ENCODE measurements around the gene CCNG1. TPM values are rescaled to one million over a fixed set of nuclear protein-coding genes. Genes with fewer than 3 reads are reported as not detected.
"Not testable (repeated sequence)": the region's sequence is repeated elsewhere in the genome, so short reads cannot be mapped to it uniquely, and the experiment has no call there.

Gene CCNG1
- polyA plus RNA-seq, 2 of the 4 experiments (the other 2 are of a cell fraction), result 76.5 to 80.8 TPM

DNA sequence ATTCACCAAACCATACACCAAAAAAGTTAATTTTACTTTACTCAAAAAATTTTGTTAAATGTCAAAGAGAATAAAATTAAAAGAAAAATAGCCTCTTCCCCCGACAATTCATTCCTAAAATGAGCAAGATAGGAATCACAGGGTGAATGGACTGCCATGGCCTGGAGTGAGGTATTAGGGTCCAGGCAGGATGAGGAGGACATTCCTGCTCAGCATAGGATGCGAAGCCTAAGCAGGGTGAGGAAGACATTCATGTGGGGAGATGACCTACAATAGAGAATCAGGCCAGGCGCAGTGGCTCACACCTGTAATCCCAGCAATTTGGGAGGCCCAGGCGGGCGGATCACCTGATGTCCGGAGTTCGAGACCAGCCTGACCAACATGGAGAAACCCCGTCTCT lies 14.1 kb downstream of the CCNG1 start:
- no peaks in the 10 kb centered on the region for H3K4me1 ChIP-seq
- DNase-seq (ENCODE audit: low read depth in 1 of 2, low spot score in 1 of 2) (no peak), ATAC-seq (peak in 1 of 2 experiments; percentile 27; a peak in 1 of 6 replicates), FAIRE-seq (no peak)
- no peaks in the 10 kb centered on the region for H3K9me3 ChIP-seq
- no peak overlapping the region for H3K4me2 ChIP-seq
- ChIA-PET CTCF (interaction anchor here (1.7 kb wide), 1 partner anchor 43 kb away, joined by 3 read pairs; no protein-coding TSS in a partner anchor), POLR2A (interaction anchor here (3.3 kb wide), 1 partner anchor 8 kb away, joined by 17 read pairs; the partner anchor contains the start of genes HMMR and NUDCD2)
- H3K27ac ChIP-seq, result no peak overlapping the region
- TF ChIP-seq, protein P1, sequence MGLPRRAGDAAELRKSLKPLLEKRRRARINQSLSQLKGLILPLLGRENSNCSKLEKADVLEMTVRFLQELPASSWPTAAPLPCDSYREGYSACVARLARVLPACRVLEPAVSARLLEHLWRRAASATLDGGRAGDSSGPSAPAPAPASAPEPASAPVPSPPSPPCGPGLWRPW (IDR thresholded peaks at IDR 0.05), result no peak
- no peak for TF ChIP-seq SREBF2 (IDR thresholded peaks at IDR 0.05)
- TF ChIP-seq CBX8 (IDR thresholded peaks at IDR 0.05), result no peak
- TF ChIP-seq, protein P2, sequence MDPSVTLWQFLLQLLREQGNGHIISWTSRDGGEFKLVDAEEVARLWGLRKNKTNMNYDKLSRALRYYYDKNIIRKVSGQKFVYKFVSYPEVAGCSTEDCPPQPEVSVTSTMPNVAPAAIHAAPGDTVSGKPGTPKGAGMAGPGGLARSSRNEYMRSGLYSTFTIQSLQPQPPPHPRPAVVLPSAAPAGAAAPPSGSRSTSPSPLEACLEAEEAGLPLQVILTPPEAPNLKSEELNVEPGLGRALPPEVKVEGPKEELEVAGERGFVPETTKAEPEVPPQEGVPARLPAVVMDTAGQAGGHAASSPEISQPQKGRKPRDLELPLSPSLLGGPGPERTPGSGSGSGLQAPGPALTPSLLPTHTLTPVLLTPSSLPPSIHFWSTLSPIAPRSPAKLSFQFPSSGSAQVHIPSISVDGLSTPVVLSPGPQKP (IDR thresholded peaks at IDR 0.05; ENCODE audit: low read depth, low read length), result no peak
- TF ChIP-seq RFX5 (IDR thresholded peaks at IDR 0.05), result no peak
- no peak for TF ChIP-seq EHF (CRISPR knock-in tag; IDR thresholded peaks at IDR 0.05)
- TF ChIP-seq, protein P3, sequence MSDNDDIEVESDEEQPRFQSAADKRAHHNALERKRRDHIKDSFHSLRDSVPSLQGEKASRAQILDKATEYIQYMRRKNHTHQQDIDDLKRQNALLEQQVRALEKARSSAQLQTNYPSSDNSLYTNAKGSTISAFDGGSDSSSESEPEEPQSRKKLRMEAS (IDR thresholded peaks at IDR 0.05), result no peak
- no peak for TF ChIP-seq PHF8 (IDR thresholded peaks at IDR 0.05; ENCODE audit: borderline replicate concordance, low read depth)
- no peak for TF ChIP-seq TFCP2L1 (CRISPR knock-in tag; IDR thresholded peaks at IDR 0.05)
- WGBS (ENCODE audit: missing lambda C conversion rate), result 93% methylated on average over 8 of the region's 8 CpGs
- H3K4me3 ChIP-seq, result no peak overlapping the region

DNA sequence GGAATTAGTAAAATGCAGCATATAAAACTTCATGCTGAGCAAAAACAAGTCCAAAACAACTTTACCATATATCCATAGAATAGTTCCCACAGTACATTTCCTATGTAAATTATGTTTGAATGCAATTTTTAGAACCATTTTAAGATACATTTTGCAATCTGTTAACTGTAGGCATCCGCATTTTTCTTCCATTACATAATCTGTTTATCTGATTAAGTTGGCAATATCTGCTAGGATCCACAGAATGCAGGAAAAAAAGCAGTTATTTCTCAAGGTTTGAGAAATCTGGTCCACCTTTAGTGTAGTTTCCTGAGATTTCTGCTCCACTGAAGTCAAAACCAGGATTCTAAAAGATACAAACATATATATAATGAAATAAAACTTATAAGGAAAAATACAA lies 16.3 kb downstream of the CCNG1 start:
- CTCF ChIA-PET, result no interaction called here

DNA sequence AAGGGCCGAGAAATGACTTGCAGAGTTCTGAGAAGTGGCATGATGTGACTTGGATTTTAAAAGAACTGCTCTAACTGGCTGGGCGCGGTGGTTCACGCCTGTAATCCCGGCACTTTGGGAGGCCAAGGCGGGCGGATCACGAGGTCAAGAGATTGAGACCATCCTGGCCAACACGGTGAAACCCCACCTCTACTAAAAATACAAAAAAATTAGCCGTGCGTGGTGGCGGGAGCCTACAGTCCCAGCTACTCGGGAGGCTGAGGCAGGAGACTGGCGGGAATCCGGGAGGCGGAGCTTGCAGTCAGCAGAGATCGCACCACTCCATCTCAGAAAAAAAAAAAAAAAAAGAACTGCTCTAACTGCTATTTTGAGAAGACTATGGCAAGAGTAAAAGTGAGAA lies 18.0 kb downstream of the CCNG1 start:
- not testable (repeated sequence) for FAIRE-seq; DNase-seq (ENCODE audit: low read depth in 1 of 2, low spot score in 1 of 2); H3K27ac ChIP-seq; H3K9me3 ChIP-seq; H3K4me2 ChIP-seq; H3K4me3 ChIP-seq; ATAC-seq
- peaks cover 13% of the 10 kb centered on the region; the same call in 2 of the 3 replicates for H3K4me1 ChIP-seq
- ChIA-PET POLR2A (interaction anchor here (0.6 kb wide), 1 partner anchor 48 kb away, joined by 4 read pairs; no protein-coding TSS in a partner anchor), CTCF (interaction anchor here (1.1 kb wide), 1 partner anchor 10 kb away, joined by 3 read pairs; no protein-coding TSS in a partner anchor)
- WGBS (ENCODE audit: missing lambda C conversion rate), result 96% methylated on average over 17 of the region's 17 CpGs

More for the DNA sequence above, 16.3 kb downstream of the CCNG1 start:
- Histone ChIP-seq H3K27ac (no peak overlapping the region), H3K4me2 (no peak overlapping the region), H3K9me3 (no peaks in the 10 kb centered on the region), H3K4me1 (peaks cover 13% of the 10 kb centered on the region; the same call in 2 of the 3 replicates), H3K4me3 (no peak overlapping the region)
- FAIRE-seq (no peak), DNase-seq (ENCODE audit: low read depth in 1 of 2, low spot score in 1 of 2) (no peak), ATAC-seq (no peak)
- TF ChIP-seq, protein P4, sequence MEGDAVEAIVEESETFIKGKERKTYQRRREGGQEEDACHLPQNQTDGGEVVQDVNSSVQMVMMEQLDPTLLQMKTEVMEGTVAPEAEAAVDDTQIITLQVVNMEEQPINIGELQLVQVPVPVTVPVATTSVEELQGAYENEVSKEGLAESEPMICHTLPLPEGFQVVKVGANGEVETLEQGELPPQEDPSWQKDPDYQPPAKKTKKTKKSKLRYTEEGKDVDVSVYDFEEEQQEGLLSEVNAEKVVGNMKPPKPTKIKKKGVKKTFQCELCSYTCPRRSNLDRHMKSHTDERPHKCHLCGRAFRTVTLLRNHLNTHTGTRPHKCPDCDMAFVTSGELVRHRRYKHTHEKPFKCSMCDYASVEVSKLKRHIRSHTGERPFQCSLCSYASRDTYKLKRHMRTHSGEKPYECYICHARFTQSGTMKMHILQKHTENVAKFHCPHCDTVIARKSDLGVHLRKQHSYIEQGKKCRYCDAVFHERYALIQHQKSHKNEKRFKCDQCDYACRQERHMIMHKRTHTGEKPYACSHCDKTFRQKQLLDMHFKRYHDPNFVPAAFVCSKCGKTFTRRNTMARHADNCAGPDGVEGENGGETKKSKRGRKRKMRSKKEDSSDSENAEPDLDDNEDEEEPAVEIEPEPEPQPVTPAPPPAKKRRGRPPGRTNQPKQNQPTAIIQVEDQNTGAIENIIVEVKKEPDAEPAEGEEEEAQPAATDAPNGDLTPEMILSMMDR (IDR thresholded peaks at IDR 0.05), result no peak
- TF ChIP-seq, protein P3 (IDR thresholded peaks at IDR 0.05), result no peak
- TF ChIP-seq, protein P1 (IDR thresholded peaks at IDR 0.05), result no peak
- TF ChIP-seq CBX2 (IDR thresholded peaks at IDR 0.05; ENCODE audit: borderline replicate concordance, low read depth), result no peak
- POLR2A ChIA-PET, result no interaction called here
- WGBS (ENCODE audit: missing lambda C conversion rate), result 88% methylated on average over 1 of the region's 1 CpG

DNA sequence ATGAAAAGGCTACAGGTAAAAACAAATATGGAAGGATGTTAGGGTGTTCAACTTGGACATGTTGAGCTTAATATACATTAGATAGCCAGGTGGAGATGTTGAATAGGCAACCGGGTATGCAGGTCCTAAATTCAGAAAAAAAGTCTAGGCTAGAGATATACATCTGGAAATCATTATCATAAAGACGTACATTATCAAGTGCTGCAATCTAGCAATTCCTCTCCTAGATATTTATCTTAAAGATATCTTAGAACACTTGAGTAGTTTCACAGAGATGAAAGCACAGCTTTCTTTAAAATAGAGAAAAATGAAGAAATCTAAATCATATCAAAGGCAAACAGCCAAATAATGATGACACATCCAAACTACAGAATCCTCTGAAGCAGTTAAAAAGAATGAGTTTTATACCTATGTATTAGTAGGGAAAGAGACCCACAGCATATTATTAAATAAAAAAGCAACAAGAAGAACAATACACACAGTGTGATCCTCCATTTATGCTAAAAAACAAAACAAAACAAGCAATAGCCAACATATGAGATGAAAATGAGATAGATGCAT lies 18.7 kb downstream of the CCNG1 start:
- Histone ChIP-seq H3K9me3 (no peaks in the 10 kb centered on the region), H3K4me2 (no peak overlapping the region), H3K27ac (no peak overlapping the region), H3K4me3 (no peak overlapping the region), H3K4me1 (peaks cover 13% of the 10 kb centered on the region; the same call in 2 of the 3 replicates)
- CTCF ChIA-PET, result interaction anchor here (1.1 kb wide), 1 partner anchor 11 kb away, joined by 3 read pairs; no protein-coding TSS in a partner anchor
- TF ChIP-seq HOXB13 (CRISPR knock-in tag; IDR thresholded peaks at IDR 0.05; ENCODE audit: low read depth), result no peak
- TF ChIP-seq, protein P5, sequence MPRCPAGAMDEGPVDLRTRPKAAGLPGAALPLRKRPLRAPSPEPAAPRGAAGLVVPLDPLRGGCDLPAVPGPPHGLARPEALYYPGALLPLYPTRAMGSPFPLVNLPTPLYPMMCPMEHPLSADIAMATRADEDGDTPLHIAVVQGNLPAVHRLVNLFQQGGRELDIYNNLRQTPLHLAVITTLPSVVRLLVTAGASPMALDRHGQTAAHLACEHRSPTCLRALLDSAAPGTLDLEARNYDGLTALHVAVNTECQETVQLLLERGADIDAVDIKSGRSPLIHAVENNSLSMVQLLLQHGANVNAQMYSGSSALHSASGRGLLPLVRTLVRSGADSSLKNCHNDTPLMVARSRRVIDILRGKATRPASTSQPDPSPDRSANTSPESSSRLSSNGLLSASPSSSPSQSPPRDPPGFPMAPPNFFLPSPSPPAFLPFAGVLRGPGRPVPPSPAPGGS (IDR thresholded peaks at IDR 0.05), result no peak
- TF ChIP-seq ESRRA (IDR thresholded peaks at IDR 0.05; ENCODE audit: borderline replicate concordance, low read length), result no peak
- TF ChIP-seq SREBF2 (IDR thresholded peaks at IDR 0.05), result no peak
- TF ChIP-seq MAFK (IDR thresholded peaks at IDR 0.05; ENCODE audit: partially characterized antibody), result peak; percentile 28
- TF ChIP-seq, protein P4 (IDR thresholded peaks at IDR 0.05), result no peak
- TF ChIP-seq, protein P3 (IDR thresholded peaks at IDR 0.05), result no peak
- TF ChIP-seq, protein P1 (IDR thresholded peaks at IDR 0.05), result no peak
- POLR2A ChIA-PET, result no interaction called here
- WGBS (ENCODE audit: missing lambda C conversion rate), result 86% methylated on average over 2 of the region's 2 CpGs
- ATAC-seq, result no peak
- no peak for DNase-seq (ENCODE audit: low read depth in 1 of 2, low spot score in 1 of 2)
- no peak for FAIRE-seq
